Measurements from ENCODE around the gene ELL. TPM values are rescaled to one million over a fixed set of nuclear protein-coding genes. Genes with fewer than 3 reads are reported as not detected.

ELL gene
- total and polyA plus RNA-seq, 9 of the 15 experiments (the other 6 are each of a cell fraction or from before 2014, with no cell fraction given), result 0.24 to 22.5 (median 4.1) TPM

GRCh38 chr19:18419195-18419698 is 102.6 kb downstream of the ELL start, which contains the start of gene SSBP4 (continued):
- TF ChIP-seq ARID4B (CRISPR knock-in tag; IDR thresholded peaks at IDR 0.05), result peak; percentile 73
- no peak for TF ChIP-seq KDM1A (IDR thresholded peaks at IDR 0.05)
- no peak for TF ChIP-seq CUX1 (CRISPR knock-in tag; IDR thresholded peaks at IDR 0.05)
- TF ChIP-seq NCOR1 (IDR thresholded peaks at IDR 0.05), result no peak
- peak; percentile 87 for TF ChIP-seq NEUROD1 (IDR thresholded peaks at IDR 0.05; ENCODE audit: borderline replicate concordance, low read depth, low read length, partially characterized antibody)
- TF ChIP-seq TCF3 (CRISPR knock-in tag; IDR thresholded peaks at IDR 0.05), result no peak; the same call in 1 of the 2 replicates
- TF ChIP-seq ETV6 (IDR thresholded peaks at IDR 0.05; ENCODE audit: borderline replicate concordance in 1 of 2, low read depth in 2 of 2, low read length in 1 of 2), result peak in 1 of 2 experiments; percentile 67; a peak in 2 of 4 replicates
- peak; percentile 81; the same call in 1 of the 2 replicates for TF ChIP-seq ETV6 (CRISPR knock-in tag; IDR thresholded peaks at IDR 0.05; ENCODE audit: borderline replicate concordance)
- peak; percentile 31 for TF ChIP-seq HNRNPLL (IDR thresholded peaks at IDR 0.05; ENCODE audit: low read depth, low read length, poor library complexity, severe bottlenecking)
- TF ChIP-seq STAT6 (CRISPR knock-in tag; IDR thresholded peaks at IDR 0.05), result 0 out of 2 replicates have a peak, but pooled peaks have one; percentile 26
- TF ChIP-seq HES1 (IDR thresholded peaks at IDR 0.05; ENCODE audit: low read depth), result no peak
- no peak for TF ChIP-seq POLR2AphosphoS2 (IDR thresholded peaks at IDR 0.05; ENCODE audit: low read length)
